Upper lobe of left lung (tissue), 4 donors: ENCODE results near the gene CRLF1.

ENCODE experiments used
- CTCF ChIP-seq, 6 experiments: fragments of 450-650 bp in 4 of 6; fragments of 200-600 bp in 2 of 6; sonication (generic) in 2 of 6; IDR thresholded peaks; one replicate each; pipeline ENCODE4 v1.5.1; 2016 to 2019; ENCODE audit warnings: antibody characterized with exemption in 6 of 6
- EP300 ChIP-seq, 4 donors: sonication (generic); formaldehyde crosslinking; IDR thresholded peaks; one replicate each; pipeline ENCODE4 v1.5.1; 2017; ENCODE audit warnings: antibody characterized with exemption in 4 of 4, control low read depth in 2 of 4
- POLR2AphosphoS5 ChIP-seq, 2 donors: sonication (generic); formaldehyde crosslinking; IDR thresholded peaks; one replicate each; pipeline ENCODE4 v1.5.1; 2017; ENCODE audit warnings: antibody characterized with exemption in 2 of 2

GRCh38 chr19:18586306-18586705 is 20.3 kb downstream of the CRLF1 start:
- TF ChIP-seq POLR2AphosphoS5 (IDR thresholded peaks at IDR 0.05): no peak
- TF ChIP-seq CTCF (IDR thresholded peaks at IDR 0.05): no peak
- no peak for TF ChIP-seq EP300 (IDR thresholded peaks at IDR 0.05)
